Neutrophil (primary cell): ENCODE results near the gene PPARG.
"Not testable (repeated sequence)": the region's sequence is repeated elsewhere in the genome, so short reads cannot be mapped to it uniquely, and the experiment has no call there.

ENCODE experiments used
- H3K27ac ChIP-seq: fragments of 200-600 bp; sonication (generic); 2 replicates; pipeline ENCODE4 v1.5.1; 2016; ENCODE audit warnings: mild to moderate bottlenecking, moderate library complexity
- H3K27me3 ChIP-seq: fragments of 200-600 bp; sonication (generic); 2 replicates; pipeline ENCODE4 v1.6.0; 2016; ENCODE audit warnings: mild to moderate bottlenecking
- H3K36me3 ChIP-seq: fragments of 200-600 bp; sonication (generic); 2 replicates; pipeline ENCODE4 v1.5.1; 2017
- H3K4me1 ChIP-seq, 2 experiments: fragments of 200-600 bp in 1 of 2; sonication (generic) in 1 of 2; 1 replicate in 1 of 2; 2 replicates in 1 of 2; pipeline versions ENCODE4 v1.5.1 to v1.6.1; 2013 to 2016; ENCODE audit warnings: low read depth in 1 of 2, low read length in 1 of 2, mild to moderate bottlenecking in 1 of 2, moderate library complexity in 1 of 2; ENCODE audit not compliant: control insufficient read depth in 1 of 2, insufficient read depth in 1 of 2
- H3K4me3 ChIP-seq, 2 experiments: fragments of 200-600 bp in 1 of 2; sonication (generic) in 1 of 2; 1 replicate in 1 of 2; 2 replicates in 1 of 2; pipeline ENCODE4 v1.5.1; 2013 to 2016; ENCODE audit warnings: low read depth in 1 of 2, low read length in 1 of 2, mild to moderate bottlenecking in 1 of 2, moderate library complexity in 1 of 2
- H3K9me3 ChIP-seq: fragments of 200-600 bp; sonication (generic); 2 replicates; pipeline ENCODE4 v1.5.1; 2016
- CTCF ChIP-seq: fragments of 200-600 bp; sonication (generic); IDR thresholded peaks from 2 replicates; pipeline ENCODE4 v1.5.1; 2016; ENCODE audit warnings: antibody characterized with exemption

PPARG gene

DNA sequence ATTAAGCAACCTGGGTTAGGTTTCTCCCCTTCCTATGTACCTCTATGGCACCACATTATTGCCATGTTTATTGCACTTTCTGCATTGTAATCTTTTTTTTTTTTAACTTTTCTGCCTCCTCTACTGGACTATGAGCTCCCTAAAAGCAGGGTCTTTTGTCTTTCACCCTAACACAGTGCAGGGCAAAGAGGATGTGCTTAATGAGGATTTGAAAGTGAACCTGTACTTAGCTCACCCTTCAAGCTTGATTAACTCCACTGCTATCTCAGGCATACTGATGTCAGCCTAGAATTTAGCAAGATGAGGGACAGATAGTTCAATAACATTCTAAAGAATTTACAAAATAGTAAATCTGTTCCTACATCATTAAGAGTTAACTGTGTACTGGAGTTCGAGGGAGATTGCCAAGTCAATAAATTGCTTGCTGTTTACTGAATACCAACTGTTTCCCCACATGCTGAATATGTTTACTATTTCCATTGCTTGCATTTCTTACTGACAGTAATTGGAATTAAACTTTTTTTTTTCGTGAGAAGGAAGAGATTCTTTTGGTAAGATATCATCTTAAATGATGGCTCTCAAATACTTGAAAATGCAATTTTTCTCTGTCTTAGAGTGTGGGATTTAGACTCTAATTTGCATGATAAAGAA, 15.7 kb upstream of the PPARG start:
- H3K27ac ChIP-seq, result no peak overlapping the region
- no peaks in the 10 kb centered on the region for H3K9me3 ChIP-seq
- peaks cover 11 to 15% of the 10 kb centered on the region in 2 experiments for H3K4me1 ChIP-seq
- no peaks in the 10 kb centered on the region for H3K36me3 ChIP-seq
- no peak for TF ChIP-seq CTCF
- H3K4me3 ChIP-seq, result no peak overlapping the region
- H3K27me3 ChIP-seq, result peaks cover 5% of the 10 kb centered on the region

- no peak for TF ChIP-seq CTCF
- Histone ChIP-seq H3K4me1 (peaks cover 11 to 13% of the 10 kb centered on the region in 2 experiments), H3K4me3 (no peak overlapping the region), H3K27ac (no peak overlapping the region), H3K27me3 (peaks cover 29% of the 10 kb centered on the region), H3K36me3 (no peaks in the 10 kb centered on the region), H3K9me3 (no peaks in the 10 kb centered on the region)
Measured at GRCh38 chr3:12275974-12276650, 12.8 kb upstream of the PPARG start.

DNA sequence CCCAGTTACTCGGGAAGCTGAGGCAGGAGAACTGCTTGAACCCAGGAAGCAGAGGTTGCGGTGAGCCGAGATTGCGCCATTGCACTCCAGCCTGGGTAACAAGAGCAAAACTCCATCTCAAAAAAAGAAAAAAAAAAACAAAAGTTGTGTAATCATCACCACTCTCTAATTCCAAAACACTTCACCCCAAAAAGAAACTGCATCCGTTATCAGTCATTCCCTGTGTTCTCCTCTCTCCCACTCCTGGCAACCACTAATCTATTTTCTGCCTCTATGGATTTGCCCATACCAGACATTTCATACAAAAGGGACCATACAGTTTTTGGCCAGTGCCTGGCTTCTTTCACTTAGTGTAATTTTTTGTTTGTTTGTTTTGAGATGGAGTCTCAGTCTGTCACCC, 12.0 kb upstream of the PPARG start:
- not testable (repeated sequence) for H3K36me3 ChIP-seq, H3K9me3 ChIP-seq, H3K4me3 ChIP-seq, H3K27ac ChIP-seq
- H3K27me3 ChIP-seq, result peaks cover 36% of the 10 kb centered on the region
- H3K4me1 ChIP-seq, result peaks cover 11 to 13% of the 10 kb centered on the region in 2 experiments

DNA sequence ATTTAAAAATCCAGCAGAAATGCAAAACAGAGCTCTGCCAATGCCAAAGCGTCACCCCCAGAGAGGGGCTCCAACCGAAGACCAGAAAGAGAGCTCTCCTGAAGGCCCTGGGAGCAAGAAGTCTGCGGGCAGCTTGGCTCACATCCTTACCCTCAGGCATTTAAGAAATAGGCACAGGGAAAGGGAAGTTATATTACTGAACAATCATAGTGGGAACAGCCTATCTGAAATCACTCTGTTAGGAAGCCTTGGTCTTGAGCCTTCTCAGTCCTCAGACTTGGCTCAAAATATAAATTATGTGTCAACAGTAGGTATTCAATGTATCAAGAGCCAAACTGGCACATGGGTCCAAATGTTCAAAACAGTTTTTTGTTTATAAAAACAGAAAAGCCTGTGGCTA, 10.3 kb upstream of the PPARG start:
- H3K4me1 ChIP-seq, result peaks cover 11 to 13% of the 10 kb centered on the region in 2 experiments
- peaks cover 51% of the 10 kb centered on the region for H3K27me3 ChIP-seq
- TF ChIP-seq CTCF, result no peak
- H3K9me3 ChIP-seq, result no peaks in the 10 kb centered on the region
- H3K4me3 ChIP-seq, result no peak overlapping the region
- no peak overlapping the region for H3K27ac ChIP-seq
- no peaks in the 10 kb centered on the region for H3K36me3 ChIP-seq

- H3K27me3 ChIP-seq, result peaks cover 63% of the 10 kb centered on the region
- H3K36me3 ChIP-seq, result no peaks in the 10 kb centered on the region
- peaks cover 11 to 13% of the 10 kb centered on the region in 2 experiments for H3K4me1 ChIP-seq
- H3K9me3 ChIP-seq, result no peaks in the 10 kb centered on the region
- no peak overlapping the region for H3K27ac ChIP-seq
- no peak for TF ChIP-seq CTCF
- no peak overlapping the region for H3K4me3 ChIP-seq
Measured at GRCh38 chr3:12279591-12280326, 9.1 kb upstream of the PPARG start.

- Histone ChIP-seq H3K4me1 (peaks cover 11 to 13% of the 10 kb centered on the region in 2 experiments), H3K4me3 (no peak overlapping the region), H3K36me3 (no peaks in the 10 kb centered on the region), H3K27me3 (peaks cover 69% of the 10 kb centered on the region), H3K27ac (no peak overlapping the region), H3K9me3 (no peaks in the 10 kb centered on the region)
- no peak for TF ChIP-seq CTCF
Measured at GRCh38 chr3:12280357-12280806, 8.5 kb upstream of the PPARG start.
